Measurements from ENCODE around the gene BCL2L1. TPM values are rescaled to one million over a fixed set of nuclear protein-coding genes. Genes with fewer than 3 reads are reported as not detected.

The BCL2L1 gene
- total RNA-seq, 1 donor from 2014 or later, result 174 TPM

- DNase-seq (no peak), ATAC-seq (no peak)
- Histone ChIP-seq H3K4me1 (no peaks in the 10 kb centered on the region), H3K27ac (no peak overlapping the region), H3K27me3 (peaks cover 1% of the 10 kb centered on the region), H3K4me3 (no peak overlapping the region), H3K36me3 (no peaks in the 10 kb centered on the region), H3K9me3 (no peaks in the 10 kb centered on the region)
- TF ChIP-seq, protein P1, sequence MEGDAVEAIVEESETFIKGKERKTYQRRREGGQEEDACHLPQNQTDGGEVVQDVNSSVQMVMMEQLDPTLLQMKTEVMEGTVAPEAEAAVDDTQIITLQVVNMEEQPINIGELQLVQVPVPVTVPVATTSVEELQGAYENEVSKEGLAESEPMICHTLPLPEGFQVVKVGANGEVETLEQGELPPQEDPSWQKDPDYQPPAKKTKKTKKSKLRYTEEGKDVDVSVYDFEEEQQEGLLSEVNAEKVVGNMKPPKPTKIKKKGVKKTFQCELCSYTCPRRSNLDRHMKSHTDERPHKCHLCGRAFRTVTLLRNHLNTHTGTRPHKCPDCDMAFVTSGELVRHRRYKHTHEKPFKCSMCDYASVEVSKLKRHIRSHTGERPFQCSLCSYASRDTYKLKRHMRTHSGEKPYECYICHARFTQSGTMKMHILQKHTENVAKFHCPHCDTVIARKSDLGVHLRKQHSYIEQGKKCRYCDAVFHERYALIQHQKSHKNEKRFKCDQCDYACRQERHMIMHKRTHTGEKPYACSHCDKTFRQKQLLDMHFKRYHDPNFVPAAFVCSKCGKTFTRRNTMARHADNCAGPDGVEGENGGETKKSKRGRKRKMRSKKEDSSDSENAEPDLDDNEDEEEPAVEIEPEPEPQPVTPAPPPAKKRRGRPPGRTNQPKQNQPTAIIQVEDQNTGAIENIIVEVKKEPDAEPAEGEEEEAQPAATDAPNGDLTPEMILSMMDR (IDR thresholded peaks at IDR 0.05), result no peak
- intact Hi-C loops (cut with DNase I), result no loop called here
Measured at GRCh38 chr20:31642837-31643236, 79.8 kb downstream of the BCL2L1 start.

DNA sequence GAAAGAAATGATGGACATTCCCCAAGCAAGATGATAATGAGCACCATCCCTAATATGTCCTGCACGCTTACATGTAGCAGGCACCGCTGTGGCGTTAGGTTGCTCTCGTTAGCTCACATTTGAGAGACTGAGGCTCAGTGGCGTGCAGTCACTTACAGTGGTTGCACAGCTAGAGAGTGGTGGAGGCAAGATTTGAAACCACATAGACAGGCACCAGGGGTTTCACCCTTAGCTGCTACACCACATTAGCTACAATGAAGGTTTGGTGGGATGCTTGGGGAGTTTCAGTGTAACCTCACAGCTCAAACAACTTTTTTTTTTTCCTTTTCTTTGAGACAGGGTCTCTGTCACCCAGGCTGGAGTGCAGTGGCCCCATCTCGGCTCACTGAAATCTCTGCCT is 81.3 kb downstream of the BCL2L1 start:
- peaks cover 4% of the 10 kb centered on the region for H3K27me3 ChIP-seq
- intact Hi-C loops (cut with DNase I), result no loop called here
- no peak overlapping the region for H3K27ac ChIP-seq
- H3K36me3 ChIP-seq, result no peaks in the 10 kb centered on the region
- DNase-seq (no peak), ATAC-seq (no peak)
- no peaks in the 10 kb centered on the region for H3K4me1 ChIP-seq
- no peak overlapping the region for H3K4me3 ChIP-seq
- no peaks in the 10 kb centered on the region for H3K9me3 ChIP-seq
- TF ChIP-seq, protein P1 (IDR thresholded peaks at IDR 0.05), result no peak

DNA sequence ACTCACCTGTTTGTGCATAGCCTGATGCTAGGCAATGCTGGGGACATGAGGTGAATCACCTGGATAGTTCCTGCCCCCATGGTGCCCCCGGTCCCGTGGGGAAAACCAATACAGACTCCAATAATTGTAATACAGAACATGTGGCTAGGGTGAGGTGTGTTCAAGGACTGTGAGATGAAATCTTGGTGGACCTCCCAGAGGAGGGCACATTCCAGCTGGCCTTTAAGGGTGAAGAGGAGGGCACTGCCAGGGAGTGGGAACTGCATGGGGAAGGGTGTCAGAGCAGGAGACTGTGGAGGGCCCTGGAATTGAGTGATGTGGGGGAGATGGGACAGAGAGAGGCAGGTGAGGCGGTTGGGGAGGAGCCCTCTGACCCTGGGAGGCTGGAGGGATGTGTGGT is 82.4 kb downstream of the BCL2L1 start:
- Histone ChIP-seq H3K27ac (no peak overlapping the region), H3K36me3 (no peaks in the 10 kb centered on the region), H3K4me3 (no peak overlapping the region), H3K4me1 (no peaks in the 10 kb centered on the region), H3K27me3 (peaks cover 4% of the 10 kb centered on the region), H3K9me3 (no peaks in the 10 kb centered on the region)
- intact Hi-C loops (cut with DNase I), result no loop called here
- TF ChIP-seq, protein P1 (IDR thresholded peaks at IDR 0.05), result no peak
- DNase-seq (no peak), ATAC-seq (no peak)

GRCh38 chr20:31638816-31639215 is 83.9 kb downstream of the BCL2L1 start:
- DNase-seq (no peak), ATAC-seq (no peak)
- TF ChIP-seq, protein P1 (IDR thresholded peaks at IDR 0.05), result no peak
- intact Hi-C loops (cut with DNase I), result no loop called here
- Histone ChIP-seq H3K27ac (no peak overlapping the region), H3K4me3 (no peak overlapping the region), H3K27me3 (peaks cover 4% of the 10 kb centered on the region), H3K9me3 (no peaks in the 10 kb centered on the region), H3K36me3 (no peaks in the 10 kb centered on the region), H3K4me1 (no peaks in the 10 kb centered on the region)

DNA sequence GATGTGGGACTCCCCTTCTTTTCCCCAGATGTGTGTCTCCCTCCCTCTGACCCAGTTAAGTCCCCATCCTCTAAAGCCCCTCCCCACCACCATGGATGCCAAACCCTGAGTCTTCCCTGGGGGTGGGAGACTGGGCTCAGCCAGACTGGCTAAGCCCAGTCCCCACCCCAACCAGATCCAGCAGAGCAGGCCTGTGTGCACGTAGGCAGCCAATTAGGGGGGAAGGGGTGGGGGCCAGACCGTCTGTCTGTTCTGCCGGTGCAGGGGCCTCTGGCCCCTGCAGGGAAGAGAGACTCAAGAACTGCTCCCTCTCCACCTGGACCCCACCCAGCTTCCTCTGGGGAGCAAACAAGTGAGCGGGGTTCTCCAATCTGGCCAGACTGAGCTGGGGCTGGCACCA is 84.4 kb downstream of the BCL2L1 start:
- TF ChIP-seq, protein P1 (IDR thresholded peaks at IDR 0.05), result no peak
- no peaks in the 10 kb centered on the region for H3K9me3 ChIP-seq
- no peak overlapping the region for H3K27ac ChIP-seq
- H3K4me1 ChIP-seq, result no peaks in the 10 kb centered on the region
- peaks cover 4% of the 10 kb centered on the region for H3K27me3 ChIP-seq
- ATAC-seq (no peak), DNase-seq (no peak)
- H3K36me3 ChIP-seq, result no peaks in the 10 kb centered on the region
- H3K4me3 ChIP-seq, result peak overlapping the region; percentile 25
- intact Hi-C loops (cut with DNase I), result no loop called here

DNA sequence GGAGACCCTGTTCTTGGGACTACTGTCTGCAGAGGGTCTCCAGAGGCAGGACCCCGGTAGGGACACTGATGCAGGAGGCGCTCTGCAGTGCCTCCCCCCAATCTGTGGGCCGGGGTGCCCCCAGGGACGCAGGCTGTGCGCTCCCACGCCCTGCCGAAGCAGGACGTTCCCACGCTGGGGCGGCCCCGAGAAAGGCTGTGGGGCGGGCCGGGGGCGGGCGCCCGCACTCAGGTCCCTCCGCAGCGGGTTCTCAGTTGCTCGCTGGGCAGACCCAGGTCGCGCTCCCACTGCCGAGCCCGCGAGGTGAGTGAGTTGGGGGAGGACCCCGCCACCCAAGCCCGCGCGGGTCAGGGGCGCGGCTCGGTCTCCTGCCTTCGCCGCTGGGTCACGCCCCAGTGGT is 85.0 kb downstream of the BCL2L1 start, which contains the start of gene COX4I2:
Gene COX4I2 (plus strand): TSS at position 253 of the 400 bp plus-strand sequence. CDS start 1,106 bp downstream, outside the sequence.
- DNase-seq (no peak), ATAC-seq (no peak)
- TF ChIP-seq, protein P1 (IDR thresholded peaks at IDR 0.05), result no peak
- Histone ChIP-seq H3K4me1 (no peaks in the 10 kb centered on the region), H3K27me3 (peaks cover 4% of the 10 kb centered on the region), H3K4me3 (peak within 1 kb of the TSS; percentile 25), H3K27ac (no peak within 1 kb of the TSS), H3K36me3 (no peaks in the 10 kb centered on the region), H3K9me3 (no peaks in the 10 kb centered on the region)
- intact Hi-C loops (cut with DNase I), result no loop called here

Data from upper lobe of right lung (tissue), 1 donor.